LNCaP clone FGC (cell line): ENCODE measurements around the gene PPP5C.
"Not testable (repeated sequence)": the region's sequence is repeated elsewhere in the genome, so short reads cannot be mapped to it uniquely, and the experiment has no call there.

ENCODE experiments used
- DNase-seq: peaks from one replicate; pipeline ENCODE4 v3.0.0-alpha.2; 2011; ENCODE audit warnings: low read depth
- H3K4me3 ChIP-seq: 2 replicates; pipeline ENCODE4 v1.5.1; 2011; ENCODE audit warnings: mild to moderate bottlenecking, low read depth, low read length, control low read depth
- TF ChIP-seq, protein P1 (sequence below): IDR thresholded peaks from 2 replicates; pipeline ENCODE4 v1.5.1; 2012; ENCODE audit warnings: mild to moderate bottlenecking; ENCODE audit not compliant: control insufficient read depth, insufficient read depth; ENCODE audit errors: extremely low read depth

PPP5C gene

DNA sequence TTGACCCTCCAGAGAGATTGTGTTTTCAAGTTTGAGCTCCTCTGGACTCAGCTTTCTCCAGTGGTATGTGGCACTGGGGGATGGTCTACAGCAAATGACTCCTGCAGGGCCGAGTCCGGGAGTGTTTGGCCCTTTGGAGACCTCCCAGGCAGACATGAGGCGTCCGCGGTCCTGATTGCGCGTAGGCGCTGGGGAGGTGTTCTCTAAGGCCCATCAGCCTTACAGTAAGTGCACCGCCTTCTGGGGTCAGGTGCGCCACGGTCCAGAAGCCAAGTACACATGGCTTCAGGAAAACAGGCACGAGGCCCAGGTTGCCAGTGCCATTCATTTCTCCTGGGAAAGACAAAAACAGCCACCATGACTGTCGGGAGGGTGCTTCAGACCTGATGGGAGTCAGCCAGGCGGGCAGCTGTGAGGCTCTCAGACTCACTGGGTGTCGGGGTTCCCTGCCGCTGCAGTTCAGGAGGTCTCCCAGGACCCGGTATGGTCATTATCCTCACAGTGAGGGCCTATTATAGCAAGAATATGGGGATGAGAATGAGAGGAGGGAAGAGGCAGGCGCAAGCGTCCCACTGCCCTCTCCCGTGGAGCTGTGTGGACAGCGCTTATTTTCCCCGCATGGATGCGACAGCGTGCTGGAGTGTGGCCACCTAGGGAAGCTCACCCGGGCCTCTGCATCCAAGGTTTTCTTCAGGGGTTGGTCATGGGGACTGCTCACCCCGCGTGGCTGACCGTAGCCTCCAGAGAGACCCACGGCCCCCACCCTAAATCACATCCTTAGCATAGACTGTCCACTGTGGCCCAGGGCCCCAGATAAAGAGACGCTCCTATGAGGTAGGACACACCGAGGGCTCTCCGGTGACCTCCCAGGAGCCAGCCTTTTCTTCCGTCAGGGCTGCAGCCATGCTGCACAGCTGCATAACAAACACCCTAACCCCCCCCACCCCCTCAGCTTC lies 44.7 kb downstream of the PPP5C start:
- no peak for DNase-seq
- H3K4me3 ChIP-seq = no peak overlapping the region
- TF ChIP-seq, protein P1, sequence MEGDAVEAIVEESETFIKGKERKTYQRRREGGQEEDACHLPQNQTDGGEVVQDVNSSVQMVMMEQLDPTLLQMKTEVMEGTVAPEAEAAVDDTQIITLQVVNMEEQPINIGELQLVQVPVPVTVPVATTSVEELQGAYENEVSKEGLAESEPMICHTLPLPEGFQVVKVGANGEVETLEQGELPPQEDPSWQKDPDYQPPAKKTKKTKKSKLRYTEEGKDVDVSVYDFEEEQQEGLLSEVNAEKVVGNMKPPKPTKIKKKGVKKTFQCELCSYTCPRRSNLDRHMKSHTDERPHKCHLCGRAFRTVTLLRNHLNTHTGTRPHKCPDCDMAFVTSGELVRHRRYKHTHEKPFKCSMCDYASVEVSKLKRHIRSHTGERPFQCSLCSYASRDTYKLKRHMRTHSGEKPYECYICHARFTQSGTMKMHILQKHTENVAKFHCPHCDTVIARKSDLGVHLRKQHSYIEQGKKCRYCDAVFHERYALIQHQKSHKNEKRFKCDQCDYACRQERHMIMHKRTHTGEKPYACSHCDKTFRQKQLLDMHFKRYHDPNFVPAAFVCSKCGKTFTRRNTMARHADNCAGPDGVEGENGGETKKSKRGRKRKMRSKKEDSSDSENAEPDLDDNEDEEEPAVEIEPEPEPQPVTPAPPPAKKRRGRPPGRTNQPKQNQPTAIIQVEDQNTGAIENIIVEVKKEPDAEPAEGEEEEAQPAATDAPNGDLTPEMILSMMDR = no peak

DNA sequence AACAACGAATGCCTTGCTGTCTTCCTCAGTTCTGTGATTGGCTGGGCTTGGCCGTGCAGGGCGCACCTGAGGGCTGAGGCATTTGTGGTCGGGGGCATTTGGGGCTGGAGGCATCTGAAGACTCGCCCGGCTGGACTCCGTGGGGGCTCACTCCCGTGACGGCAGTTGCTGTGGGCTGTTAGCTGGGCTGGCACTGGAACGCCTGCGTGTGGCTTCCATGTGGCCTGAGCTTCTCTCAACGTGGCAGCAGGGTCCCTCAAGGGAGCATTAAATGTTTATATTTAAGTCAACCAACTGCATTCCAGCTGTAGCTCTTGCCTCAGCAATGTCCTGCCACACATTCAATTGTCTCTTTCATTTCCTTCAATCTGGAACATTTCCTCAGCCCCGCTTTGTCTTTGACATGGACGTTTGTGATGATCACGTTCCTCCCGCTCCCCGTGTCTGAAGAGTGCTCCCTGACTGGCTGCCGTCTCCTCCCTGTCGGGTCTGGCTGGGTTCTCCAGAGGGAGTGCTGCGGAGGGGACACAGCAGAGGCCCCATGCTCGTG lies 45.4 kb downstream of the PPP5C start:
- TF ChIP-seq, protein P1 = no peak
- no peak overlapping the region for H3K4me3 ChIP-seq
- no peak for DNase-seq

DNA sequence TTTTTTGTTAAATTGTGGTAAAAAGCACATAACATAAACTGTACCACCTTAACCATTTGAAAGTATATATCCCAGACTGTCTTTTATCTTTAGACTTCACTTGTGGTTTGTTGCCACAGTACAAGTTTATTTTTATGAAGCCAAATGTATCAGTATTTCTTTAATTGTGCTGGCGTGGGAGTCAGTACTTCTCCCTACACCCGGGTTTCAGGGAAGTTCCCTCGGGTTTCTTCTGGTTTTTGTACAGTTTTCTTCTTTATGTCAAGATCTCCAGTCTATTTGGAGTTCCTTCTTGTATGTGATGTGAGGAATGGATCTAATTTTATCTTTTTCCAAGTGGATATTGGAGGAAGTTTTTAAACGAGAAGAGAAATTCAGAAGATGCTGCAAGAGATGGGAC lies 46.0 kb downstream of the PPP5C start:
- TF ChIP-seq, protein P1 = no peak
- DNase-seq = no peak
- no peak overlapping the region for H3K4me3 ChIP-seq

DNA sequence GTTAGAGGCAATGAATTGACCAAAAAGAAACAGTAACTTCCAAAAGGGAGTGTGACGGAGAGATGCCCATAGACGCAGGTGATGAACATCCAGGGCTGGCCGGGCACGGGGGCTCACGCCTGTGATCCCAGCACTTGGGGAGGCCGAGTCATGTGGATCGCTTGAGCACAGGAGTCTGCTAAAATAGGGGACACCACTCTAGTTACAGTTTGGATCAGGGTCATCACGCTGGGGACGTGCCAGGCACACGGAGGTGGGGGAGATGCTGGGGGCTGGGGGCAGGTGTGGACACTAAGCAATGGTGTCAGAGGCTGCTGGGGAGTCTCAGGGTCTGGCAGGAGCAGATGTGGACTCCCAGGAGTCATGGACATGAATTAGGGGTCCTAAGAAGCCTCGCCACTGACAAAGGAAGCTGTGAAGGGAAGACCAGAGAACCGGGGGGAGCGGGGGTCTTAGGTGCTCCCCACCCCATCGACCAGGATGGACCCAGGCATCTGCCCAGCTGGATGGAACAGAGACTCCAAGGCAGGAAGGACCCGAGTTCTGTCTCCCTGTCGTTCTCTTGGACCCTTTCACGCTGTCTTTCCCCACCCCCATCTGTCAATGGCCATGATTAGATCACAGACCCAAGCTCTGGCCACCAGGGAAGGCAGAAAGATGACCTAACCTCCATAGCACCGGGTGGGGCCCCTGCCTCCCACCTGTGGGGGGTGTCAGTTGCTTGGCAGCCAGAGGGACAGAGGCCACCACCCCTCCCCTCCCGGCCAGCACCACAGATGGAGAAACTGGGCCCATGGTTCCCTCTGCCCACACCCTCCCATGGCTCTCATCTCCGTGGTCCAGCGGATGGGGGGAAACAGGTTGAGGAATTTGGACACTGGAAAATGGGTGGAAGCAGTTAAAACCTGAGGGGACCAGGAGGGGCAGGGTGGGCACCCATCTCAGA lies 46.8 kb downstream of the PPP5C start:
- no peak for DNase-seq
- no peak overlapping the region for H3K4me3 ChIP-seq
- TF ChIP-seq, protein P1 = no peak

DNA sequence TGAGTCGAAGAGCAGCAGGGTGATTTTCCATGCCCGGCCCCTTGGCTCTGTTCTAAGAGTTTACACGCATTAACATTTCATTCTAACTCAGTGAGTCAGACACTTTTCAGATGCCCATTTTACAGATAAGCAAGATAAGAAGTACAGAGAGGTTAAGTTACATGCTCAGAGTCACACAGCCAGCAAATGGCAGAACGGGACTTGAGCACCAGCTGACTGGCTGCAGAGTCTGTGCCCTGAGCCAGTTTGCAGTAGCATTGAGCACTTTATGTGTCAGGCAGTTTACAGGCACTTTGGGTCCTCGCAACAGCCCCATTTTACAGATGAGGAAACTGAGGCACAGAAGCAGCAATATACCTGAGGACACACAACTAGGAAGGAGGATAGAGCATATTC lies 47.5 kb downstream of the PPP5C start:
- no peak for DNase-seq
- TF ChIP-seq, protein P1 = no peak
- H3K4me3 ChIP-seq = no peak overlapping the region

DNA sequence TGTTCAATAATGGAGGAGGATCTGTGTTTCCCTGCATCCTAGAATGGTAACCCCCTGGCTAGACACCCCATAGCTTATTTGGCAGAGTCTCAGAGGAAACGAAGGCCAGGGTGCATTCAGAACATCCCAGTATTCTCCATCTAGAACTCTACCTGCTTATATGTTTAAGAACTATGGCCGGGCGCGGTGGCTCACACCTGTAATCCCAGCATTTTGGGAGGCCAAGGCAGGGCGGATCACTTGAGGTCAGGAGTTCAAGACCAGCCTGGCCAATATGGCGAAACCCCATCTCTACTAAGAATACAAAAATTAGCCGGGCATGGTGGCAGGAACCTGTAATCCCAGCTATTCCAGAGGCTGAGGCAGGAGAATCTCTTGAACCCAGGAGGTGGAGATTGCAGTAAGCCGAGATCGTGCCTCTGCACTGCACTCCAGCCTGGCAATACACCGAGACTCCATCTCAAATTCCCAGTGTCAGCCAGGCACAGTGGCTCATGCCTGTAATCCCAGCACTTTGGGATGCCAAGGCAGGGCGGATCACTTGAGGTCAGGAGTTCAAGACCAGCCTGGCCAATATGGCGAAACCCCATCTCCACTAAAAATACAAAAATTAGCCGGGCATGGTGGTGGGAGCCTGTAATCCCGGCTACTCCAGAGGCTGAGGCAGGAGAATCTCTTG lies 51.1 kb downstream of the PPP5C start:
- H3K4me3 ChIP-seq, DNase-seq: not testable (repeated sequence)
